Natural killer cell (primary cell): ENCODE data around the gene RRBP1. TPM values are rescaled to one million over a fixed set of nuclear protein-coding genes. Genes with fewer than 3 reads are reported as not detected.

ENCODE experiments used
- ATAC-seq, 3 donors: fragments of 150-1000 bp in 2 of 3; fragments of 200-7000 bp in 1 of 3; cut with Tn5 transposase; 1 replicate in 1 of 3; 2 replicates in 2 of 3; pipeline ENCODE4 v1.10.0; 2021; ENCODE audit warnings: mild to moderate bottlenecking in 2 of 3, moderate library complexity in 2 of 3
- DNase-seq, 2 donors: peaks; one replicate each; pipeline versions ENCODE4 v3.0.0 to v3.0.0-alpha.2; 2013 to 2021; ENCODE audit warnings: mixed read lengths in 1 of 2
- H3K27ac ChIP-seq: one replicate; pipeline ENCODE4 v1.5.1; 2013; ENCODE audit warnings: mild to moderate bottlenecking, low read length
- H3K27me3 ChIP-seq: one replicate; pipeline ENCODE4 v1.6.1; 2013; ENCODE audit warnings: low read length; ENCODE audit not compliant: control insufficient read depth, insufficient read depth
- H3K36me3 ChIP-seq: one replicate; pipeline ENCODE4 v1.6.1; 2013; ENCODE audit warnings: low read length; ENCODE audit not compliant: control insufficient read depth, insufficient read depth
- H3K4me1 ChIP-seq: one replicate; pipeline ENCODE4 v1.6.1; 2013; ENCODE audit warnings: low read length; ENCODE audit not compliant: control insufficient read depth, insufficient read depth
- H3K4me3 ChIP-seq: one replicate; pipeline ENCODE4 v1.5.1; 2013; ENCODE audit warnings: low read length
- H3K9me3 ChIP-seq: one replicate; pipeline ENCODE4 v1.6.1; 2013; ENCODE audit warnings: low read length; ENCODE audit not compliant: control insufficient read depth, insufficient read depth
- H3K27ac Mint-ChIP-seq, 2 donors: one replicate each; pipeline ENCODE4 v1.8.0; 2022; ENCODE audit warnings: mild to moderate bottlenecking in 2 of 2, mixed read lengths in 2 of 2, moderate library complexity in 1 of 2
- H3K27me3 Mint-ChIP-seq, 2 donors: one replicate each; pipeline ENCODE4 v1.8.0; 2022; ENCODE audit warnings: low read depth in 2 of 2, mixed read lengths in 2 of 2
- H3K36me3 Mint-ChIP-seq: one replicate; pipeline ENCODE4 v1.8.0; 2022; ENCODE audit warnings: mixed read lengths
- H3K4me1 Mint-ChIP-seq, 2 donors: one replicate each; pipeline ENCODE4 v1.8.0; 2022; ENCODE audit warnings: mixed read lengths in 2 of 2
- H3K4me3 Mint-ChIP-seq: one replicate; pipeline ENCODE4 v1.8.0; 2022; ENCODE audit warnings: mild to moderate bottlenecking, moderate library complexity, mixed read lengths
- H3K9me3 Mint-ChIP-seq, 2 donors: one replicate each; pipeline ENCODE4 v1.8.0; 2022; ENCODE audit warnings: mixed read lengths in 2 of 2
- CTCF ChIP-seq: fragments of 200-600 bp; IDR thresholded peaks from one replicate; pipeline ENCODE4 v1.8.0; 2022; ENCODE audit warnings: antibody characterized with exemption
- WGBS: methylation state at CpG from one replicate; pipeline ENCODE4 v1.1.7; 2013; ENCODE audit warnings: missing lambda C conversion rate; ENCODE audit not compliant: insufficient coverage; 5-methylcytosine and 5-hydroxymethylcytosine counted together
- intact Hi-C: fragments of 100-400 bp; cut with micrococcal nuclease; formaldehyde crosslinking; loops from one replicate; pipeline ENCODE4 v1.14.2; 2022
- total RNA-seq, 4 donors: library from RNA; stranded (reverse); fragments of 120-200 nt in 1 of 4; gene quantifications; one replicate each; pipeline versions ENCODE4 v1.2.3 to v1.2.4, GENCODE V29; 2013 to 2022

Gene RRBP1
- total RNA-seq, 3 donors from 2014 or later (not counting 1 experiment from before 2014, with no cell fraction given) = 88.3 to 95.4 (median 90.1) TPM

- H3K4me1 Mint-ChIP-seq = peaks cover 0 to 7% of the 10 kb centered on the region in 2 donors
- H3K4me3 Mint-ChIP-seq = no peak overlapping the region
- H3K27me3 ChIP-seq = no peaks in the 10 kb centered on the region
- H3K36me3 ChIP-seq = peaks cover 67% of the 10 kb centered on the region
- no peak overlapping the region for H3K27ac ChIP-seq
- no peak overlapping the region for H3K4me3 ChIP-seq
- WGBS = 96% methylated on average over 9 of the region's 9 CpGs
- no peaks in the 10 kb centered on the region for H3K36me3 Mint-ChIP-seq
- no peaks in the 10 kb centered on the region for H3K27me3 Mint-ChIP-seq
- intact Hi-C loops = no loop called here
- no peak for TF ChIP-seq CTCF
- no peaks in the 10 kb centered on the region for H3K9me3 Mint-ChIP-seq
- peak overlapping the region in 1 of 2 donors; percentile 31 for H3K27ac Mint-ChIP-seq
- no peak for ATAC-seq
- H3K9me3 ChIP-seq = no peaks in the 10 kb centered on the region
- DNase-seq = no peak
- peaks cover 9% of the 10 kb centered on the region for H3K4me1 ChIP-seq
These were observed 50.3 kb downstream of the RRBP1 start for GRCh38 chr20:17631576-17632319.

- ATAC-seq (no peak), DNase-seq (no peak)
- Histone ChIP-seq H3K9me3 (no peaks in the 10 kb centered on the region), H3K4me3 (no peak overlapping the region), H3K36me3 (peaks cover 70% of the 10 kb centered on the region), H3K27me3 (no peaks in the 10 kb centered on the region), H3K27ac (no peak overlapping the region), H3K4me1 (peaks cover 7% of the 10 kb centered on the region)
- WGBS = 96% methylated on average over 6 of the region's 6 CpGs
- H3K27me3 Mint-ChIP-seq = no peaks in the 10 kb centered on the region
- peaks cover 4 to 7% of the 10 kb centered on the region in 2 donors for H3K4me1 Mint-ChIP-seq
- no peak for TF ChIP-seq CTCF
- intact Hi-C loops = no loop called here
- H3K4me3 Mint-ChIP-seq = no peak overlapping the region
- peak overlapping the region in 1 of 2 donors; percentile 31 for H3K27ac Mint-ChIP-seq
- no peaks in the 10 kb centered on the region for H3K36me3 Mint-ChIP-seq
- no peaks in the 10 kb centered on the region for H3K9me3 Mint-ChIP-seq
These were observed 51.2 kb downstream of the RRBP1 start for GRCh38 chr20:17630806-17631195.

GRCh38 chr20:17630151-17630805 lies 51.8 kb downstream of the RRBP1 start:
- no peak overlapping the region for H3K27ac Mint-ChIP-seq
- Histone ChIP-seq H3K27me3 (no peaks in the 10 kb centered on the region), H3K27ac (no peak overlapping the region), H3K4me1 (peaks cover 2% of the 10 kb centered on the region), H3K9me3 (no peaks in the 10 kb centered on the region), H3K36me3 (peaks cover 70% of the 10 kb centered on the region), H3K4me3 (no peak overlapping the region)
- no peaks in the 10 kb centered on the region for H3K9me3 Mint-ChIP-seq
- H3K4me3 Mint-ChIP-seq = no peak overlapping the region
- no peak for TF ChIP-seq CTCF
- peaks cover 4 to 7% of the 10 kb centered on the region in 2 donors for H3K4me1 Mint-ChIP-seq
- no peak for DNase-seq
- 88% methylated on average over 11 of the region's 11 CpGs for WGBS
- ATAC-seq = no peak
- H3K36me3 Mint-ChIP-seq = no peaks in the 10 kb centered on the region
- no peaks in the 10 kb centered on the region for H3K27me3 Mint-ChIP-seq
- intact Hi-C loops = no loop called here
